Measurements from ENCODE around the gene ARSB. TPM values are rescaled to one million over a fixed set of nuclear protein-coding genes. Genes with fewer than 3 reads are reported as not detected.

The ARSB gene
- total and polyA plus RNA-seq, 10 of the 15 experiments (the other 5 are each of a cell fraction or from before 2014, with no cell fraction given), result 1.2 to 8.2 (median 6.1) TPM

DNA sequence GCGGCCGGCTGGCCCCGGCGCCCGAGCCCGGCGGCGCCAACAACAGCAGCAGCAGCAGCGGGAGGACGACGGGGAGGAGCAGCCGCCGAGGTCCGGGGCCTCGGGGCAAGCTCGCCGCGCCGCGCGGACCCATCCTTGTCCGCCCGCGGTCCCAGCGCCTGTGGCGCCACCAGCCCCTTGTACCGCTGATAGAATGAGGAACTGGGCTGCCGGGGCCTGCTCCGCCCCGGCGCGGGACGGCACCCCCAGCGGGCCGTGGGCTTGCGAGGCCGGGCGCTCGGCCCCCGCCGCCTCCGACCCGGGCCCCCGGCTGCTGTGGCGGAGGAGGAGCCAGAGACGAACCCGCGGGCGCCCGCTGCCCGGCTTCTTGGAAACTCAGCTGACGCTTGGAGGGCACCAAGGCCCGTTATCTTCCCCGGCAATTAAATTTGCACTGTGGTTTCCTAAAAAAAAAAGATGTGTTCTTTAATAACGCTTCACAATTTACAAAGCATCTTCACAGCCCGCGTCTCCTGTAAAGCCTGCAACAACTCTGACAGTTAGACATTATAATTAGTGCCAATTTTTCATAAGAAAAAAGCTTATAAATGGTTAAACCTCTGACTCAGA, at the start of gene ARSB (continued):
- TF ChIP-seq TCF12 (IDR thresholded peaks at IDR 0.05; ENCODE audit: low read depth, low read length), result no peak

DNA sequence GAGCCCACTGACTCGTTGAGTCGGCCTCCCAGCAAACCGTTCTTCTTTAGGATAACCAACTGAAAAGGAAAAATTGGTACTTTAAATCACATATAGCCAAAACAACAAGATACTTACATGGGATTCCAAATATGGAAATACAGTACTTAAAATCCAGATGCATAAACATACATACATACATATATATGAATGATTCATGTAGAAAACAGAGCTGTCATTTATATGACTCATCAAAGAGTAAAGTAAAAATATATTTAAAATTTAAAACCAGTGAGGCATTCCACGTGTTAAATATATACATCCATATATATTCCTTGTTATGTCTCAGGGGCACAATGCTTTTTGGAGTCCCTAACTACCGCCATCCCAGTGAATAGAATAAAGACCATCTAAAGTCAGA, 47.7 kb upstream of the ARSB start:
- no peaks in the 10 kb centered on the region for H3K4me1 ChIP-seq (ENCODE audit: control insufficient read depth, insufficient read depth, low read length)
- H3K27ac ChIP-seq (ENCODE audit: control insufficient read depth, insufficient read depth), result no peak overlapping the region
- no TSS peak for BruUV-seq (replicated peaks)
- no peak overlapping the region for H3K9ac ChIP-seq (ENCODE audit: control insufficient read depth, insufficient read depth, low read length)
- ChIA-PET RAD21 (ENCODE audit: unreplicated experiment) (no interaction called here), SMC1A (ENCODE audit: uncharacterized antibody, unreplicated experiment) (no interaction called here), POLR2A (no interaction called here), CTCF (interaction anchor here (1.4 to 3.6 kb wide), 4 partner anchors 9 to 100 kb away, joined by 3 to 23 read pairs (median 6); no protein-coding TSS in a partner anchor)
- no peaks in the 10 kb centered on the region for H3K27me3 ChIP-seq (replicated peaks in 1 of 2; ENCODE audit: control insufficient read depth in 2 of 2, insufficient read depth in 2 of 2, low read length in 1 of 2)
- intact Hi-C loops (cut with micrococcal nuclease; ENCODE audit: unreplicated experiment) (no loop called here), in situ Hi-C loops (cut with MboI) (no loop called here)
- H2AFZ ChIP-seq (ENCODE audit: control insufficient read depth, low read depth, low read length), result no peak overlapping the region
- no peaks in the 10 kb centered on the region for H4K20me1 ChIP-seq (ENCODE audit: control insufficient read depth, insufficient read depth)
- H3K36me3 ChIP-seq (ENCODE audit: control insufficient read depth in 2 of 2, insufficient read depth in 2 of 2, low read length in 1 of 2), result no peaks in the 10 kb centered on the region
- H3K4me3 ChIP-seq, result no peak overlapping the region
- DNase-seq (ENCODE audit: low read depth, low spot score) (no peak), ATAC-seq (no peak), FAIRE-seq (no peak)
- H3K9me3 ChIP-seq (replicated peaks; ENCODE audit: control insufficient read depth, insufficient read depth, low read length), result no peaks in the 10 kb centered on the region; the same call in 2 of the 3 replicates
- WGBS (ENCODE audit: insufficient coverage, insufficient replicate concordance, low lambda C conversion rate, missing lambda C conversion rate), result 36% methylated on average over 5 of the region's 5 CpGs
- no peaks in the 10 kb centered on the region for H3K79me2 ChIP-seq (ENCODE audit: control insufficient read depth, insufficient read depth, low read length)
- no peak overlapping the region for H3K4me2 ChIP-seq (ENCODE audit: control insufficient read depth, insufficient read depth)
- TF ChIP-seq DPF2 (IDR thresholded peaks at IDR 0.05) (no peak), BRCA1 (IDR thresholded peaks at IDR 0.05; ENCODE audit: low read depth, low read length) (no peak), PML (IDR thresholded peaks at IDR 0.05; ENCODE audit: low read length) (no peak), TBL1XR1 (IDR thresholded peaks at IDR 0.05; ENCODE audit: low read depth, low read length) (no peak), NFIC (IDR thresholded peaks at IDR 0.05; ENCODE audit: low read depth, low read length) (no peak), CEBPB (IDR thresholded peaks at IDR 0.05; ENCODE audit: borderline replicate concordance in 1 of 2, low read depth in 2 of 2, low read length in 2 of 2) (no peak), PAX8 (IDR thresholded peaks at IDR 0.05) (no peak), BACH1 (IDR thresholded peaks at IDR 0.05; ENCODE audit: borderline replicate concordance) (no peak)
- TF ChIP-seq, protein P1, sequence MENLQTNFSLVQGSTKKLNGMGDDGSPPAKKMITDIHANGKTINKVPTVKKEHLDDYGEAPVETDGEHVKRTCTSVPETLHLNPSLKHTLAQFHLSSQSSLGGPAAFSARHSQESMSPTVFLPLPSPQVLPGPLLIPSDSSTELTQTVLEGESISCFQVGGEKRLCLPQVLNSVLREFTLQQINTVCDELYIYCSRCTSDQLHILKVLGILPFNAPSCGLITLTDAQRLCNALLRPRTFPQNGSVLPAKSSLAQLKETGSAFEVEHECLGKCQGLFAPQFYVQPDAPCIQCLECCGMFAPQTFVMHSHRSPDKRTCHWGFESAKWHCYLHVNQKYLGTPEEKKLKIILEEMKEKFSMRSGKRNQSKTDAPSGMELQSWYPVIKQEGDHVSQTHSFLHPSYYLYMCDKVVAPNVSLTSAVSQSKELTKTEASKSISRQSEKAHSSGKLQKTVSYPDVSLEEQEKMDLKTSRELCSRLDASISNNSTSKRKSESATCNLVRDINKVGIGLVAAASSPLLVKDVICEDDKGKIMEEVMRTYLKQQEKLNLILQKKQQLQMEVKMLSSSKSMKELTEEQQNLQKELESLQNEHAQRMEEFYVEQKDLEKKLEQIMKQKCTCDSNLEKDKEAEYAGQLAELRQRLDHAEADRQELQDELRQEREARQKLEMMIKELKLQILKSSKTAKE (IDR thresholded peaks at IDR 0.05; ENCODE audit: low read depth, poor library complexity, severe bottlenecking), result no peak
- TF ChIP-seq, protein P2, sequence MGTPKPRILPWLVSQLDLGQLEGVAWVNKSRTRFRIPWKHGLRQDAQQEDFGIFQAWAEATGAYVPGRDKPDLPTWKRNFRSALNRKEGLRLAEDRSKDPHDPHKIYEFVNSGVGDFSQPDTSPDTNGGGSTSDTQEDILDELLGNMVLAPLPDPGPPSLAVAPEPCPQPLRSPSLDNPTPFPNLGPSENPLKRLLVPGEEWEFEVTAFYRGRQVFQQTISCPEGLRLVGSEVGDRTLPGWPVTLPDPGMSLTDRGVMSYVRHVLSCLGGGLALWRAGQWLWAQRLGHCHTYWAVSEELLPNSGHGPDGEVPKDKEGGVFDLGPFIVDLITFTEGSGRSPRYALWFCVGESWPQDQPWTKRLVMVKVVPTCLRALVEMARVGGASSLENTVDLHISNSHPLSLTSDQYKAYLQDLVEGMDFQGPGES (IDR thresholded peaks at IDR 0.05), result no peak
- TF ChIP-seq, protein P3, sequence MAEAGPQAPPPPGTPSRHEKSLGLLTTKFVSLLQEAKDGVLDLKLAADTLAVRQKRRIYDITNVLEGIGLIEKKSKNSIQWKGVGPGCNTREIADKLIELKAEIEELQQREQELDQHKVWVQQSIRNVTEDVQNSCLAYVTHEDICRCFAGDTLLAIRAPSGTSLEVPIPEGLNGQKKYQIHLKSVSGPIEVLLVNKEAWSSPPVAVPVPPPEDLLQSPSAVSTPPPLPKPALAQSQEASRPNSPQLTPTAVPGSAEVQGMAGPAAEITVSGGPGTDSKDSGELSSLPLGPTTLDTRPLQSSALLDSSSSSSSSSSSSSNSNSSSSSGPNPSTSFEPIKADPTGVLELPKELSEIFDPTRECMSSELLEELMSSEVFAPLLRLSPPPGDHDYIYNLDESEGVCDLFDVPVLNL (IDR thresholded peaks at IDR 0.05; ENCODE audit: low read depth, low read length), result no peak
- TF ChIP-seq, protein P4, sequence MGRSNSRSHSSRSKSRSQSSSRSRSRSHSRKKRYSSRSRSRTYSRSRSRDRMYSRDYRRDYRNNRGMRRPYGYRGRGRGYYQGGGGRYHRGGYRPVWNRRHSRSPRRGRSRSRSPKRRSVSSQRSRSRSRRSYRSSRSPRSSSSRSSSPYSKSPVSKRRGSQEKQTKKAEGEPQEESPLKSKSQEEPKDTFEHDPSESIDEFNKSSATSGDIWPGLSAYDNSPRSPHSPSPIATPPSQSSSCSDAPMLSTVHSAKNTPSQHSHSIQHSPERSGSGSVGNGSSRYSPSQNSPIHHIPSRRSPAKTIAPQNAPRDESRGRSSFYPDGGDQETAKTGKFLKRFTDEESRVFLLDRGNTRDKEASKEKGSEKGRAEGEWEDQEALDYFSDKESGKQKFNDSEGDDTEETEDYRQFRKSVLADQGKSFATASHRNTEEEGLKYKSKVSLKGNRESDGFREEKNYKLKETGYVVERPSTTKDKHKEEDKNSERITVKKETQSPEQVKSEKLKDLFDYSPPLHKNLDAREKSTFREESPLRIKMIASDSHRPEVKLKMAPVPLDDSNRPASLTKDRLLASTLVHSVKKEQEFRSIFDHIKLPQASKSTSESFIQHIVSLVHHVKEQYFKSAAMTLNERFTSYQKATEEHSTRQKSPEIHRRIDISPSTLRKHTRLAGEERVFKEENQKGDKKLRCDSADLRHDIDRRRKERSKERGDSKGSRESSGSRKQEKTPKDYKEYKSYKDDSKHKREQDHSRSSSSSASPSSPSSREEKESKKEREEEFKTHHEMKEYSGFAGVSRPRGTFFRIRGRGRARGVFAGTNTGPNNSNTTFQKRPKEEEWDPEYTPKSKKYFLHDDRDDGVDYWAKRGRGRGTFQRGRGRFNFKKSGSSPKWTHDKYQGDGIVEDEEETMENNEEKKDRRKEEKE (IDR thresholded peaks at IDR 0.05), result no peak
- TF ChIP-seq, protein P5, sequence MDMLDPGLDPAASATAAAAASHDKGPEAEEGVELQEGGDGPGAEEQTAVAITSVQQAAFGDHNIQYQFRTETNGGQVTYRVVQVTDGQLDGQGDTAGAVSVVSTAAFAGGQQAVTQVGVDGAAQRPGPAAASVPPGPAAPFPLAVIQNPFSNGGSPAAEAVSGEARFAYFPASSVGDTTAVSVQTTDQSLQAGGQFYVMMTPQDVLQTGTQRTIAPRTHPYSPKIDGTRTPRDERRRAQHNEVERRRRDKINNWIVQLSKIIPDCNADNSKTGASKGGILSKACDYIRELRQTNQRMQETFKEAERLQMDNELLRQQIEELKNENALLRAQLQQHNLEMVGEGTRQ (IDR thresholded peaks at IDR 0.05; ENCODE audit: borderline replicate concordance, low read depth, low read length), result no peak

All from GM12878 (cell line).